Measurements from ENCODE around the gene KIRREL3.

DNA sequence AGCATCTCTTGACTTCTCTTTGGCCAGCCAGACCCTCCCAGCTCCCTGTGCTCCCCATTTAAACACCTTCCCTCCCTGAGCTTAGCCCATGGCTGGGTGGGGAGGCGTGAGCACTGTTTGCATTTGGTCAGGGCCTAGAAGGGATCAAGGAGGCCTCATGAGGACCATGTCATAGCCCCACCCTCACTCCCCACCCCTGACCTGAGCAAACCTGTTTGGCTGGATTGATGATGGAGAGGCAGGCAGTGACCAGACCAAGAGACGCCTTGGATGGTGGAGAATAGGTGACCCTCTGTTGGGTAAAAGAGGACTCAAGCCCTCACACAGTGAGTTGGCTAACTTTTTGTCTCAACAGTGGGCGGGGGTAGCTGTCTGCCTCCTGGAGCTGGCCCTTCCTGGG lies 595.2 kb downstream of the KIRREL3 start:
- TF ChIP-seq GATA2 (IDR thresholded peaks at IDR 0.05; ENCODE audit: low read depth, low read length) (no peak), GATA3 (IDR thresholded peaks at IDR 0.05; ENCODE audit: low read depth, low read length) (no peak)
